Erythroblast (primary cell): ENCODE measurements around the gene SIL1.
A peak's percentile ranks its signal among the peaks of the same experiment; 100 is the strongest.
"Not testable (repeated sequence)": the region's sequence is repeated elsewhere in the genome, so short reads cannot be mapped to it uniquely, and the experiment has no call there.

ENCODE experiments used
- DNase-seq, 2 experiments: peaks; one replicate each; lab custom pipeline; 2025; lab: John Stamatoyannopoulos, UW
- GATA1 ChIP-seq: IDR thresholded peaks from 2 replicates; pipeline ENCODE4 v1.6.1; 2011; ENCODE audit warnings: low read depth, mild to moderate bottlenecking, control low read depth, low read length, moderate library complexity
- POLR2A ChIP-seq: IDR thresholded peaks from 2 replicates; pipeline ENCODE4 v1.6.1; 2011; ENCODE audit warnings: mild to moderate bottlenecking, low read length

The SIL1 gene

GRCh38 chr5:139177809-139178588 lies 20.2 kb downstream of the SIL1 start:
- DNase-seq: peak; percentile 23 to 31
- TF ChIP-seq POLR2A (no peak), GATA1 (no peak)

GRCh38 chr5:139177281-139177680 lies 20.9 kb downstream of the SIL1 start:
- not testable (repeated sequence) for DNase-seq

- DNase-seq: not testable (repeated sequence)
Observed at GRCh38 chr5:139174382-139174781, 23.8 kb downstream of the SIL1 start.

GRCh38 chr5:139171779-139172404 lies 26.3 kb downstream of the SIL1 start:
- TF ChIP-seq GATA1: no peak
- TF ChIP-seq POLR2A: no peak
- no peak for DNase-seq

- no peak for DNase-seq
- TF ChIP-seq POLR2A (no peak), GATA1 (no peak)
Observed at GRCh38 chr5:139167952-139168720, 30.0 kb downstream of the SIL1 start.

- TF ChIP-seq POLR2A (no peak), GATA1 (no peak)
- no peak for DNase-seq
Observed at GRCh38 chr5:139167533-139167932, 30.6 kb downstream of the SIL1 start.

GRCh38 chr5:139167063-139167462 lies 31.1 kb downstream of the SIL1 start:
- no peak for DNase-seq
- TF ChIP-seq GATA1 (no peak), POLR2A (no peak)

- not testable (repeated sequence) for DNase-seq
Observed at GRCh38 chr5:139164897-139165296, 33.3 kb downstream of the SIL1 start.

GRCh38 chr5:139164020-139164419 lies 34.1 kb downstream of the SIL1 start:
- no peak for TF ChIP-seq GATA1
- no peak for TF ChIP-seq POLR2A
- peak; percentile 52 to 62 for DNase-seq

- TF ChIP-seq GATA1: no peak
- no peak for TF ChIP-seq POLR2A
- no peak for DNase-seq
Observed at GRCh38 chr5:139162448-139162847, 35.7 kb downstream of the SIL1 start.

- no peak for TF ChIP-seq POLR2A
- TF ChIP-seq GATA1: no peak
- DNase-seq: no peak
Observed at GRCh38 chr5:139158791-139159190, 39.4 kb downstream of the SIL1 start.

GRCh38 chr5:139157556-139157955 lies 40.6 kb downstream of the SIL1 start:
- TF ChIP-seq GATA1 (no peak), POLR2A (no peak)
- DNase-seq: no peak

GRCh38 chr5:139156814-139157213 lies 41.4 kb downstream of the SIL1 start:
- peak in 1 of 2 experiments; percentile 14 for DNase-seq
- TF ChIP-seq GATA1 (no peak), POLR2A (no peak)

GRCh38 chr5:139155333-139155732 lies 42.8 kb downstream of the SIL1 start:
- TF ChIP-seq GATA1: no peak
- TF ChIP-seq POLR2A: no peak
- no peak for DNase-seq
